NCI-H146 (cell line): Measurements from ENCODE around the gene DLGAP3.

Source experiments
- DNase-seq: peaks from one replicate; lab custom pipeline; 2025; lab: John Stamatoyannopoulos, UW

DLGAP3 gene

DNA sequence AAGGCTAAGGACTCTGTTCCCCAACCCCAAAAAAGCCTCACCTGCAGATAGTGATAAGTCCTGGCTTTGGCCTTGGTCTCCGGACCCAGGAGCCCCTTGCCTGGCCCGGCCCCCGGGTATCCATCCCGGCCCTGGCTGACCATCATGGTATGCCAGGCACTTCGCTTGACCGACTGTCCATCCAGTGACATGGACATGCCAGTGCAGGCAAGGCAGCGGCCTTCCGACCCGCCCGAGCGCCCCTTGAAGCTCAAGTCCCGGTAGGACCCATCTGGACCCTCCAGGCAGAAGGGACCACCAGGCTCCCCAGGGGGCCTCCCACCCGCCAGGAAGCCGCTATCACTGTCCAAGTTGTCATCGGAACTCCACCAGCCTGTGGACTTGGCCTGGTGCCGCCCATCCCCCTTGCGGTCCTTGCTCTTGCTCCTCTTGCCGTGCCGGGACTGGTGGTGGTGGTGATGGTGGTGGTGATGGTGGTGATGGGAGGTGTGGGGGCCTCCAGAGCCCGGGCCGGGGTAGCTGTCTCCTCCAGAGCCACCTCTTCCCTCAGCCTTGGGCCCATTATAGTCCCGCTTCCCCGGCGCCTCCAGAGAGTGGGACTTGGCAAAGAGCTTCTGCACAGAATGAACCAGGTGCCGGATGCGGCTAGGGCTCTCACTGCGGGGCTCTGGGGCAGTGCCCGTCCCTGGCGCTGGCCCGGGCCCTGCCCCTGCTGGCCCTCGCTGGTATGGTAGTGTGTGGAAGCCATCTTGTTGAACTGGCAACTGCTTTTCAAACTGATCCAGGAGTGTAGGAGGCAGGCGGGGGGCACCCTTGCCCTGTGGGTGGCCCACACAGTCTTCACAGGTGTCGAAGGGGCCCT lies 25.0 kb downstream of the DLGAP3 start:
- DNase-seq: no peak

DNA sequence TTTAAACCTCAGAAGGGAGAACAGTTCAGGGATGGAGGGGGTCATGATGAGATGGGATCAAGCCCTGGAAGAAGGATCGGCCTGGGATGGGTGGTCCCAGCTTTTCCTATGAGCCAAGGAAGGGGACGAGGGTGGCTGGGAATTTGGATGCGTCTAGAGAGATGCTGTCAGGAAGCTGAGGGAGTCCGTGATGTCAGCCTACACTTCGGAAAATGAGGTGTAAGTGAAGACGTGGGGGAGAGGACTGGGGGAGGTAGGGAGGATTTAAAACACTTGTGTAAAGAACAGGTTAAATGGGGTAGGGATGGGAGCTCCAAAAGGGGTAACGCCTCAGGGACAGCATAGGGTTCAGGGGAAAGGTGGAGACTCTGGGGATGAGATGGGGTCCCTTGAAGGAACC lies 27.5 kb downstream of the DLGAP3 start:
- no peak for DNase-seq

DNA sequence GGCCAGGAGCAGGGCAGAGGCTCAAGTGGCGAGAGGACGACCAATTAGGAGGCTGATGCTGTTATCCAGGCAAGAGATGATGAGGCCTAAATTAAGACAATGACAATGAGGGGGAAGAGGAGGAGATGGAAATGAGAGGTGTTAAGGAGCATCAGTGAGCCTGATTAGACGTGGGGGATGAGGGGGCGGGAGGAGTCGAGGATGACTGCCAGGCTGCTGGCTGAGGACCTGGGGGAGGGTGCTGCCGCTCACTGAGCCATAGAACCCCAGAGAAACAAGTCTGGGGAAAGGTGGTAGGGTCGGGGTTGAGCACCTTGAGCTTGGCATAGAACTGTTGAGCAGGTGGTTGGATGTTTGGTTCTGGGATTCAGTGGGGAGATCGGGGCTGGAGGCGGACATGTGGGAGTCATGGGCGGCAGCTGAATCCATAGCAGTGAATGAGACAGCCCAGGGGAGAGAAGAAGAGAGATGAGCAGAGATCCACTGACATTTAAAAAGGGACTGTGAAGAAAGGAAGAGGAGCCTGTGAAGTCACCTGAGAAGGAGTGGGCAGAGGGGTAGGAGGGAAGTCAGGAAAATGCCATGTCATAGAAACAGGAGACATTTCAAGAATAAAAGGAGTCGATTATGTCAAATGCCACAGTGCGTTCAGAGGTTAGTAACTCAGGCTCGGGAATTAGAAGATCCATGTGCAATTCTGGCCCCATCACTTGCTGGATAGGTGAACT lies 28.5 kb downstream of the DLGAP3 start:
- no peak for DNase-seq

DNA sequence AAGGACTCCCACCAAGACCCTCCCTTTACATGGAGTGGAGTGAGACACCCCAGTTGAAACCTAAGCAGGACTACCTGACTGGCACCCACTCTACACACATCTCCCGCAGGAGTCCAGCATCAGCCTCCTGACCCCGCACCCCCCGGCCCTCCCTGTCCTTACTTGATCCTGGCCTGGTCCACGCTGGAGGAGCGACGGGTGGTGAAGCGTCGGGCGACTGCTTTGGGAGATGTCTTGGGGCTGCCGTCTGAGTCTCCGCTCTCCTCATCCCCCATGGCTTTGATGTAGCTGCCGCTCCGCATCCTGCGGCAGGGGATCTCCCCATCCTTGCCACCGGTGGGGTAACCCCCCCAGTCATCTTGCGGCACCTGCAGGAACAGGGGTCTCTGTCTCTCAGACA lies 29.5 kb downstream of the DLGAP3 start:
- DNase-seq: no peak

DNA sequence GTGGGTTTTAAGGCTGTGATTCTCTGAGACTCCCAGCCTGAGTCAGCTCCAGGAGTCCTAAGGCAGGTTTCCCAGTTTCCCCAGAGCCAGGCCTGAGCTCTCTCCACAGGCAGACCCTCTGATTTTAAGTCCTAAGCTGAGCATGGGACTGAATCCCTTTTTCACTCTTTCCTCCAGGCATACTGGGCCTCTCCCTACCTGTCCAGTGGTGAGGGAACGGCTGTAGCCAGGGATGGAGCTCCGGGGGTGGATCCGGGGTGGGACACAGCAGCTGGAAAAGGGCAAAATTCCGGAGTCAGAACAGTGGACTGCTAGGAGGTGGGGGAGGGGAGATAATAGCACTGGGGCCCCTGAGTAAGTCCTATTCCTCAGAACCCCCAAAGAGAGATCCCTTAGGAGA lies 30.0 kb downstream of the DLGAP3 start:
- no peak for DNase-seq

DNA sequence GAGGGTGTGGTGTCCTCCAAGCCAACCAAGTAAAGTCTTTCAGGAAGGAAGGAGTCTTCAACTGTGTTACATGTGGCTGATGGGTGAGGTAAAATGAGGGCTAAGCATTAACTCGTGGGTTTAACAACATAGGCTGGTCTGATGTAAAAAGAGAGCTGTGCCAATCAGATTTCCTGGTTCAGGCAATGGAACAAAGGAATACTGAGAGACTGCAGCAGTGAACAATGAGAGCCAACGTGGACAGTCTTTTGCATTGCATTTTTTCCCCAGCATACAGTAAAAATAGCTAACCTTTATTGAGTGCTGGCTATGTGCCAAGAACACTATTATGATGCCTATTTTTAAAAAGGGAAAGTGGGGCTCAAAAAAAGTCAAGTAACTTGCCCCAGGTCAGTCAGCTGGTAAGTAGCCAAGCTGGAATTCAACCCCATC lies 31.1 kb downstream of the DLGAP3 start:
- DNase-seq: peak; percentile 6

DNA sequence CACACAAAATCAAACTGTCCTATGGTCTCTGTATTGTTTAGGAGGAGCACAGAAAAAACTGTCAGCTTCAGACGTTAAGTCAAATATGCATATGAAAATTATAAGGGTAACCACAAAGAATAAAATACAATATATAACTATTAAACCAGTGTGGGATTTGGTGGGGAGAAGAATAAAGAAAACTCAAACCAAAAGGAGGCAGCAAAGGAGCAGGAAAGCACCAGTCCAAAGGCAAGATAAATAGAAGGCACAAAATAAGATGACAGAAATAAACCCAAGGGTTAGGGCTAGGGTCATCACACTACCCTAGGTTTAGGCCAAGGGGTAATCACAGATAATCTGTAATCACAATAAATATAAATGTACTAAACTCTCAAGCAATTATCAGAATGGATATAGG lies 32.8 kb downstream of the DLGAP3 start:
- DNase-seq: no peak

DNA sequence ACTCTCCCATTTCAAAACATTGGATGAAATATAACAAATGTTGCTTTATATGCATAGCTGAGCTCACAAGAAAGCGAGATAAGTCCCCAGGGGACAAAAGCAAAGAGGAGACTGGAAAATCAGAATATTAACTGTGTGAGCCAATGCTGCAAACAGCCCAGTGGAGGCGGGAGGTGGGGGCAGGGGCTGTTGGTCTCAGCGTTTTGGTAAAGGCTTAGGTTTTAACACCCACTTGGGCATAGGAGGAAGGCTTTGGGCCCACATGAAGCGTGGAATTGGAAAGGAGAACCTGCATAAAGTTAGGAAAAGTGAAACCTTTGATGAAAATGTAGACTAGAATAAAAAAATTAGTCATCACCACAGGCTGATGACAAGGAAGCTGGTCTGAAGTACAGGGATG lies 39.7 kb downstream of the DLGAP3 start:
- no peak for DNase-seq

DNA sequence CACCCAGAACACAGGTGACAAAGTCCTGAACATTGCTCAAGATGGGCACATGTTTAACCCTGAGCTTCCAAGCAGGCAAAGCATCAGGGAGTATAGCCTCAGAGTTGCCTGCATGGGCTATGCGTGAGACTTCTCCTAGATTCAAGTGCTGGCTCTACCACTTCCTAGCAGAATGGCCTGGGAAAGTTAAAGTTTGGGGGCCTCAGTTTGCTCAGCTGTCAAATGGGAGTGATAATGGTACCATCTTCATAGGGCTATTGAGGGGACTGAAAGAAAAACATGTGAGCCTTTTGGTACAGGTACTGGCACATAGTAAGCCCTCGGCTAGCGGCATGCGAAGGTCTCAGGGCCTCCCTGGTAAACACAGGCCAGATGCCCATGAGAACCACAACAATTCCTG lies 41.9 kb downstream of the DLGAP3 start:
- DNase-seq: no peak

DNA sequence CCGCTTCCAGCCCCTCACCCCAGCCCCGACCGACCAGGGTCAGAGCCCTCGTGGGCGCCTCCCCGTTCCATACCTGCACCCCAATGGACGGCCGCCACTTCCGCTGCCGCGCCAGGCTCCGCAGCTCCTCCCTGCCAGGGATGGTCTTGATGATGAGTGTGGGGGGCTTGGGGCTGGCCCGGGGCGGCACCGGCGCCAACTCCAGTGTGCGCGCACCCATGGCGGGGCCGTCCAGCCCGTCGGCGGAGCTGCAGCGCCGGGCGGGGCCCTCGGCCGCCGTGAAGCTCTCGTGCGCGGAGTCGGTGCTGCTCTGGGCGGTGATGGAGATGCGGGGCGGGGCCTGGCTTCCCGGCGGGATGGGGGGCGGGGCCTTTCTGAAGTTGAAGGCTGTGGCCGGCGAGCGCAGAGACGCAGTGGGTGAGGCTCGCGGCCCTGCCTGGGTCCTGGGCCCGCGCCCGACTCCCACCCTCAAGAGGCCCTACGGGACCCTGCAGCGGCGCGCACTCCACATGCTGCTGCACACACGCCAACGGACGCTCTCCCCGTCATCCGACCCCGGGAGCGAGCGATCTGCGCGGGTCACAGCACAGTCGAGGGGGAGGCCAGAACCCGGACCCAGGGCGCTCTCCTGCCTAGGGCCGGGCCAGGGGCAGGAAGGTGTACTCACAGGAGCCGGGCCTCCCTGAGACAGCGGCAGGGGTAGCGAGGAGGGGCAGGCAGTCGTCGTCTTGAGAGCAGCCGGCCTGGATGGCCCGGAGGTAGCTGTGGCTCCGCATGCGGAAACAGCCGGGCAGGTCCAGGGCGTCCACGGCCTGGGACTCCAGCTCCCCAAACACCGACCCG lies 43.8 kb downstream of the DLGAP3 start:
- no peak for DNase-seq

DNA sequence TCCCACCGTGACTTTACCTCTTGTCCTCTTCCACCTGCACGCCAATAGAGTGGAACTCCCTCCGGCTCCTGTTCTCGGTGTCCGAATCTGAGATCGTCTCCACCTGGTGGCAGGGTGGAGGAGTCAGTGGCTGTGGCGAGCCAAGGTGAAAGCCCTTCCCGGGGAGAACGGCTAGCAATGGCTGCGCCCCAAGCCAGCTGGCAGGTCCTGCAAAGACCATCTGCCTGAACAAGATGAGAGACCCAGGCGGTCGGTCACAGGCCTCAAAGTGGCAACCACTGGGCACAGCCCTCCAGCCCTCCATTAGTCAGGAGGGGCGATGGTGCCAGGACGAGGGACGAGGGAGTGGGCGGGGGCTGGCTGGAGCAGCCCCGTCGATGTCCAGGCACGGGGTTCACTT lies 44.5 kb downstream of the DLGAP3 start:
- no peak for DNase-seq

DNA sequence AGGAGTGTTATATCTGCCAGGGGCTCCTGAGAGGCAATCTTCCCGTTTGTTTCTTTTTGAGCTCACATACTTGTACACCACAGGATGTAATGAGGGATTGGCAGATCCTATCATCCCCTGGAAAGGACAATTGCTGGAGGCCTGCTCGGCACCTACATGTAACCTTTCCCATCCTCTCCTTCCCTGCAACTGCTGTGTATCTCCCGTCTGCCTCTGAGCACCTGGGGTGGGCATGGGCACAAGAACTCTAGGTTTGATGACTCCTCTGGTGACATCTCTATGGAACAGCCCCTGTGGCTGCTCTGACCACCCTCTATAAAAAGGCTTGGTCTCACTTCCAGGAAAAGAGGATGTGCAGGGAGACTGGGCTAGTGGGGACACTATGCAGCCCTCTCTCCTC lies 44.9 kb downstream of the DLGAP3 start:
- DNase-seq: no peak

DNA sequence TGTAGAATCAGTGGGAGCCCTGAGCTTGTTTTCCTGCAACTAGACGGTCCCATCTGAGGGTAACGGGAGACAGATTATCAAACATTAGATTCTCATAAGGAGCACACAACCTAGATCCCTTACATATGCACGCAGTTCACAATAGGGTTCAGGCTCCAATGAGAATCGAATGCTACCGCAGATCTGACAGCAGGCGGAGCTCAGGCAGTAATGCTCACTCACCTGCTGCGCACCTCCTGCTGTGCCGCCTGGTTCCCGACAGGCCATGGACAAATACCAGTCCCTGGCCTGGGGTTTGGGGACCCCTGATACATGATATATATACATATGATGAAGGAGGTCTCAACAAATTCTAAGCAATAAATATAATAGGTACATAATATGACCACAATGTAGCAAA lies 50.2 kb downstream of the DLGAP3 start:
- no peak for DNase-seq

DNA sequence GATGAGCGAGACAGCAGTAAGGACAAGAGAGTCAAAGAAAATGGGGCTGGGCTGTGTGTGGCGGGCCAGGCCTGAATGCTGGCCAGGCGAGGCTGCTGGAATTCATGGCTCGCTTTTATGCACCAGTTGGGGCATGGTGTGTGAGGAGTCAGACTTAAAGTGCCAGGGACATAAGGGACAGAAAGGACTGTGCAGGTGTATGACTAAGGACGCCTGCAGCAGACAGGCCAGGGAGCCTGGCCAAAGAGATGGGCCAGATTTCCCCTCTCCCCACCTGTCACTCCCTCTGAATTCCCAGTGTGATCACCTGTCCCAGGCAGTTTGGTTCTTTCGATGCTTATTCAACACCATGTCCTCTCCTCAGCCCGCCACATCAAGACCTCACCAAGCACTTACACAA lies 53.0 kb downstream of the DLGAP3 start:
- DNase-seq: no peak

DNA sequence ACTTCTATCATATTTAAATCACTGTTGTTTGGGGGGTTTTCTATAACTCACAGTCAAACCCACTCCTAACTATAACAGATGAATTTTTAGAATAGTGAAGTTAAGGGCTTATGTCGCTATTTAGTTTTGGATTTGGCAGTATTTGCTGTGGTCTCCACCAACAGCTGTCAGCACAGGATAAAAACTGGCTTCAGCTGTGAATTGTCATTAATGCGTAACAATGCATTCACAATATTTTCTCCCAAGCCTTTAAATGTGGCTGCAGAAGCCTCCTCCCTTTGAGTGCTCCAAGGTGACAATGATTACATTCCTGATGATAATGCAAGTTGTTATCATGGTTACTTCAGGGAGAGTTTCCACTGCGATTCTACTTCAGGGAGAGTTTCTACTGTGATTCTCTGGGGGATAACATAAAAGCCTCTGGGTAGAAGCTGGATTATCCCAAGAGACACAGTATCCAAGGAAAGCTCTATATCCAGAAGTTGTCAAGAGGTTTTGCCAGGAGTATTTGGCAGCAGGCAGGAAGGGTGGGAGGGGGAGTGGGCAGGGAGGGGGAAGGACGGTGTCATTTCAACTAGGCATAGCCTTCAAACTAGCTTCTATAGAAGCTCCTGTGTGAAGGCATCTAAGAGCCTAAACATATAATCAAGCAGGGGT lies 55.0 kb downstream of the DLGAP3 start:
- no peak for DNase-seq

DNA sequence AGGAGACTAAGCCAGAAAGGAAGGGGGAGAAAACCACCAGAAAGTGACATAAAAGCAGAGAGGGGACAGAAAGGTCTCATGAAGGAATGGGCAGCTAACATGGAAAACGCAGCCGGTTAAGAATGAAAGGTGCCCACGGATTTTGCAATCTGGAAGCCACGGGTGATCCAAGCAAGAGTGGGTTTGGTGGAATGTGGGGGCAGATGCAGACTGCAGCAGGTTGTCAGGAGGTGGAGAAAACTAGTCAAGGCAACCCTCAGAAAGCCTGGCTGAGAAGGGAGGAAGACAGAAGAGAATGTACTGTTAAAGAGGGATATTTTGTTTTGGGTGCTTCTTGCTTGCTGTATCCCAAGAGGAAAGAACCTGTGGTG lies 57.3 kb downstream of the DLGAP3 start:
- no peak for DNase-seq

DNA sequence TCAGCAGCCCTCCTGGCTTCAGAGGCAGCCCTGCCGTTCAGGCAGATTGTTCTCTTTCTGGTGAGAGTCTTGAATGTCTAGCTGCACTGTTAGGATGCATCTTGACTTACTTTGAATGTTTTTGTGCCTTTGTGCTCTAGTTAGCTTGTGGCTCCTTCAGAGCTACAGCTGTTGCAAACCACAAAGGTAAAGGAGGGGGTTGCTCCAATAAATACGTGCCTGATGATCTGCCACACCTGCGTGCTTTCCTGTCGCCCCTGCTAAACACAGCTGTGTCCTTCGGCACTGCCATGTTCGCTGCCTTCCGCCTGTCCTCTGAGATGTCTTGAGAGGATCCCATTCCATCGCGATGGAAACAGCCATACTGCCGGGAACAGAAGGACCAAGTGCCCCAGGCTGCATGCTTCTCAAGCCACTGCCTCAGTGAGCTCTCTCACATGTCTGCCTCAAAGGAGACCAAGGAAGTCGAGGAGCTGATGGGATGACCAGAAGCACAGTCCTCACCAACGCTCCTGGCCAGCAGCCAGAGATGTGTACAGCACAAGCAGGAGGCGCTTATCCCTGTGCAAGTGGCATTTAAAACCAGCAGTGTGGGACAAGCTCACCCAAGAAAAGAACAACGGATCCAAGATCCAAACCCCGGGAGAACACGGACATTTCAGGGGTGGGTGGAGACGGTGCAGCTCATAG lies 57.9 kb downstream of the DLGAP3 start:
- no peak for DNase-seq

DNA sequence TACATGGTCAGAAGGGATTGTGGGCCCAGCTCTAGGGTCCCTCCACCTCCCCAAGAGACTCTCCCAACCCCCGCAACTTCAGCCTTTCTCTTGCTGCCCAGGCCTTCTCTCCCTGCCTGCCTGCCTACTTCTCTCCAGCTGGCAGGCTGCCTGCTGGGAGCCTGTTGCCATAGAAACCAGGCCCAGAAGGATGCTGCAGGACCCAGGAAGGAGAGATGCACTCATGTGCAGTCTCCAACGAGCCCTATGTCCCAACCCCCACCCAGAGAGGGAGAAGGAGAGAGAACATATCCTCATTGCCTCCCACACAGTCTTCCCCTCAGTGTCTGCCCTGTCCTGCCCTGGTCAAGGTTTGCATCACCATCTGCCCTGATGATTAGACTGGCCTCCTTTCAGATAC lies 59.1 kb downstream of the DLGAP3 start:
- no peak for DNase-seq

DNA sequence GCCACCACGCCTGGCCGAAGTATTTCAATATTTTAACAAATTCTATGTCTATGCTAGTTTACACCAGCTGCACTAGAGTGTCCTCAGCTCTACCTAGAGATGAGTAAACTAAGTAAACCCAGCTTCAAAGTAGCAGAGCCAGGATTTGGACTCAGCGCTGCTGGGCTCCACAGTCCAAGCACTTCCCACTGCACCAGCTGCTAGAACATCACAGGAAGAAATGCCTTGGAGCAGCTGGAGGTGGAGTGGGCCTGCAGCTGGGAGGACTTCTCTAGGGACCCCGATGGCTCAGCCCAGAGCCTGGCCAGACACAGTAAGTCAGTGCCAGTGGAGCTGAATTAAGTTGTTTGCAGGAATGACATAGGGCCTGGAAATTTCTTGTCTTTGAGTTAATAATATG lies 59.7 kb downstream of the DLGAP3 start:
- DNase-seq: no peak

DNA sequence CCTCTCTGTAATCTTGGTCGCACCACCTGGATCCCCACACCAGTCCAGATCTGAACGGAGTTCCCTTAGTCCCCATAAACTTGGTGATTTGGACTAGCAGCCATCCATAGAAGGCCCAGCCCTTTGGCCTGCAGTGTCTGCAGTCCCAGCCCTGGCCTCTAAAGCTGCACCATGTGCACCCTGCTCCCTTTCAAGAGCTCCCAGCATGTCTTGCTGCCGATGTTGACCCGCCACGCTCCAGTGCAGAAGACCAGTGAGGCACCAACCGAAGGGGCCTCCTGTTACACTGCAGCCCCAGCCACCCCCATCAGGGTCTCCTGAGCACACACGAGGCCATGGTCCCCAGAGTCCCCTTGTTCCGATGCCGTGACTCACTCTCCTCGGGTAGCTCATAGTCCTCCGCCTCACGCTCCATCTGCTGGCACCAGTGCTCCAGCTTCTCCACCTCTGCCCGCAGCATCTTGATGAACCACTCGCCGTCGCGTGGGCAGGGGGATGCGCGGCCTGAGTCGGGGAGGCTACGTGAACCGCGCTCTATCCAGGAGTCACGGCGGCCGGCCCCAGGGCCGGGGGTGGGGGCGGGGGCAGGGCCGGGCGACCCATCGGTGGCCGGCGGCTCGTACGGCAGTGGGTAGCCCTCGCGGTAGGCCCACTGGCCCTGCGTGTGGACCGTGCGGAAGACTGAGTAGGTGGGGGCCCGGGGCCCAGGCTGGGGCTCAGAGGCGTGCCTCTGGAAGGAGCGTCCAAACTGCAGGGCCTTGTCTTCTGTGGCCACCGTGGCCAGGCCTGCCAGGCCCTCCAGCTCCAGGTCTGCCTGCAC lies 61.0 kb downstream of the DLGAP3 start:
- no peak for DNase-seq

DNA sequence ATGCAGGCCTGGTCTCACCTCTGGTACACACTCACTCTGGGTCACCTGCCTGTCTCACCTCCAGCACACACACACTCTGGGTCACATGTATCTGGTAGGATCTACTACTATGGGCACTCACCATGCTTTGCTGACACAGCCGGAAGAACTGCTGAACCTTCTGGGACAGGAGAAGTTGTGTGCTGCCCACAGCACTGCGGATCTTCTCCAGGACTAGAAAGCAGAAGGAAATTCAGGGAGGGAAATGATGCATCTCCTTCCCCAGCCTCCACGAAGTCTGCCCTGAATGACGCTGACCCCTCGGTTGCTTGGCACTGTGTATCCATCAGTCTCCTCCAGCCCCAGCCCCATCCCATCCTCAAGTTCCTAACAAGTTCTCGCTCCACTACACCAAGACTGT lies 62.0 kb downstream of the DLGAP3 start:
- DNase-seq: no peak
